Epithelial cell of proximal tubule (primary cell): ENCODE measurements around the gene LRRC28. TPM values are rescaled to one million over a fixed set of nuclear protein-coding genes. Genes with fewer than 3 reads are reported as not detected.

Source experiments
- DNase-seq: peaks from one replicate; pipeline ENCODE4 v3.0.0-alpha.2; 2011; ENCODE audit warnings: low read depth
- H3K4me3 ChIP-seq: 2 replicates; pipeline ENCODE4 v1.5.1; 2011; ENCODE audit warnings: low read depth, mild to moderate bottlenecking, low read length
- CTCF ChIP-seq: conservative IDR thresholded peaks from 2 replicates; pipeline ENCODE4 v1.5.1; 2012; ENCODE audit warnings: low read depth, mild to moderate bottlenecking, low read length
- total RNA-seq: library from RNA; depleted of rRNA; stranded (reverse); fragments of >200 nt; gene quantifications from 2 replicates; pipeline ENCODE4 v1.2.3, GENCODE V29; 2015

The LRRC28 gene
- total RNA-seq, 1 donor from 2014 or later: 15.0 TPM

DNA sequence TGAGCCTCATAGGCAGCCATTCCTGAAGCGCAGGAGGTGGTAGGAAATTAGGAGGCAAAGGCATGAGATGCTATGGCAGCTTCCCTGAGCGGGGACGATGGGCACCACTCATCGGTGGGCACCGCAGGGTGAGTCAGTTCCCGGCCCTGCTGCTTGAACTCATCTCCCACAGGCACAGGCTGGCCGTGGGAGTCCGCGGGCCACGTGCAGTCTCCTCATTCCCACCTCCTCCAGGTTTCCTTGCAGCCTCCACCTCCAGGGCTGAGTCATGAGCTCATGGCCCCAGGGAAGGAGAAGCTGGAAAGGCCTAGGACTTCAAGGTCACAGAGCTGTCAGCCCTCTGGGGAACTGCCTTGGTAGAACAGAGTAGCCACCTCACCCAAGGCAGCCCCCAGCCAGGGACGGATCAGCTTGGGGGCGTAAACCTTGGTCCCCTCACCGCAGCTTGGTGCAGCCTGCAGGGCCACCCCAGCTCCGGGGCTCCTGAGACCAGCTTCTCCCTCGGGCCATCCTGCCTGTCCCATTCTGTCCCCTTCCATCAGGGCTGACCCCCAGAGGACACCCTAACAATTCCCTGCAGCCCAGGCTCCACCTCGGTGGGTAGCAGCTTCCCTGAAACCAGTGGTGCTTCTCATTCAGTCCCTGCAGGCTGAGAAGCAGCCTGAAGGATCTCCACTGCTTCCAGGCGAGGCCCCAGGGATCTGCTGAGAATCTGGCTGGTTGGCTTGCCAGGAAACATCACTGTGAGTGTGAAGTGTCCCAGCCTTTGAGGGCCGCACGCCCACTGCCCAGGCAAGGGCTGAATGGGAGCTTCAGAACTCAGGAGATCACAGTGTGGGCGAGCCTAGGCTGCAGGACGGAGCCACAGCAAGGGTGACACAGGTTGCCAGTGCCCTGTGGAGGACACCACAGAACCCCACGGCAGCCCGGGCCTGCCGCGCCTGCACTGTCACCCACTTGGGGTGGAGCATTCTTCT, 163.8 kb downstream of the LRRC28 start:
- H3K4me3 ChIP-seq: no peak overlapping the region
- TF ChIP-seq CTCF: no peak
- no peak for DNase-seq

GRCh38 chr15:99416191-99417188, 165.2 kb downstream of the LRRC28 start:
- no peak for DNase-seq
- TF ChIP-seq CTCF: no peak
- no peak overlapping the region for H3K4me3 ChIP-seq

GRCh38 chr15:99421172-99421656, 169.9 kb downstream of the LRRC28 start:
- TF ChIP-seq CTCF: no peak
- no peak overlapping the region for H3K4me3 ChIP-seq
- no peak for DNase-seq

GRCh38 chr15:99421758-99422157, 170.5 kb downstream of the LRRC28 start:
- TF ChIP-seq CTCF: no peak
- DNase-seq: no peak
- H3K4me3 ChIP-seq: no peak overlapping the region

GRCh38 chr15:99423186-99424130, 172.2 kb downstream of the LRRC28 start:
- DNase-seq: no peak
- H3K4me3 ChIP-seq: no peak overlapping the region
- no peak for TF ChIP-seq CTCF

DNA sequence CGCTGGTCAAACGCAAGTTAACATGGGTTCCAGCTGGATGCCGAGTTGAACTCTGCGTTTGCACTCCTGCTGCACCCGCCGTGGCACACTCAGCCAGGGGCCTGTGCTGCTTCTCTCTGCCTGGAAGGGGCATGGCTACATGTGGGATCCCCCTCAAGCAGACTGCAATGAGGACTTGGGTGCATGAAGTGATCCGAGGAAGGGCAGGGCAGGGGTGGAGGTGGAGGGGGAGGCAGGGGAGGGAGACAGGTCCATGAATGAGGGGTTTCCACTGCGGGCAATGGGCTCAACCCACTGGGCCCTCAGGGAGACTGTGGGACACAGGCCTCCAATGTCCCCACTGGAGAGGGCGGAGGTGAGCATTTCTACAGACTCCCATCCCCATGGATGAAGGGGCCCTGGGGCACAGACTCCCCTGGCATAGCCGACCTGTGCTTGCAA, 172.9 kb downstream of the LRRC28 start:
- no peak for TF ChIP-seq CTCF
- H3K4me3 ChIP-seq: no peak overlapping the region
- DNase-seq: no peak
